HL-60 (cell line): Measurements from ENCODE around the gene BRME1.

Source experiments
- DNase-seq, 2 experiments: peaks; one replicate each; pipeline ENCODE4 v3.0.0-alpha.2; 2010 to 2020; ENCODE audit warnings: low read depth in 1 of 2, low spot score in 1 of 2
- H3K27ac ChIP-seq: fragments of 250-450 bp; sonication (Bioruptor Pico); replicated peaks from 2 replicates; pipeline ENCODE4 v1.5.1; 2020; ENCODE audit warnings: mild to moderate bottlenecking, moderate library complexity
- H3K27me3 ChIP-seq: fragments of 250-450 bp; sonication (Bioruptor Pico); 2 replicates; pipeline ENCODE4 v1.5.1; 2021; ENCODE audit warnings: mild to moderate bottlenecking, moderate library complexity; ENCODE audit not compliant: insufficient read depth, poor library complexity, severe bottlenecking
- H3K4me3 ChIP-seq: replicated peaks from 2 replicates; pipeline ENCODE4 v1.5.1; 2011; ENCODE audit warnings: mild to moderate bottlenecking, control low read depth, low read length; ENCODE audit not compliant: insufficient read depth
- GABPA ChIP-seq: IDR thresholded peaks from 2 replicates; pipeline ENCODE4 v1.6.1; 2012; ENCODE audit warnings: low read depth
- POLR2AphosphoS5 ChIP-seq: IDR thresholded peaks from 2 replicates; pipeline ENCODE4 v1.6.1; 2012; ENCODE audit warnings: low read depth
- REST ChIP-seq: IDR thresholded peaks from 2 replicates; pipeline ENCODE4 v1.6.1; 2012; ENCODE audit warnings: low read depth; ENCODE audit not compliant: insufficient replicate concordance
- SPI1 ChIP-seq: IDR thresholded peaks from 2 replicates; pipeline ENCODE4 v1.6.1; 2012; ENCODE audit warnings: low read depth, mild to moderate bottlenecking, borderline replicate concordance
- TF ChIP-seq, protein P1 (sequence below): IDR thresholded peaks from one replicate; pipeline ENCODE4 v1.5.1; 2011; ENCODE audit warnings: low read length, control low read depth, inconsistent platforms; ENCODE audit not compliant: insufficient read depth

The BRME1 gene

DNA sequence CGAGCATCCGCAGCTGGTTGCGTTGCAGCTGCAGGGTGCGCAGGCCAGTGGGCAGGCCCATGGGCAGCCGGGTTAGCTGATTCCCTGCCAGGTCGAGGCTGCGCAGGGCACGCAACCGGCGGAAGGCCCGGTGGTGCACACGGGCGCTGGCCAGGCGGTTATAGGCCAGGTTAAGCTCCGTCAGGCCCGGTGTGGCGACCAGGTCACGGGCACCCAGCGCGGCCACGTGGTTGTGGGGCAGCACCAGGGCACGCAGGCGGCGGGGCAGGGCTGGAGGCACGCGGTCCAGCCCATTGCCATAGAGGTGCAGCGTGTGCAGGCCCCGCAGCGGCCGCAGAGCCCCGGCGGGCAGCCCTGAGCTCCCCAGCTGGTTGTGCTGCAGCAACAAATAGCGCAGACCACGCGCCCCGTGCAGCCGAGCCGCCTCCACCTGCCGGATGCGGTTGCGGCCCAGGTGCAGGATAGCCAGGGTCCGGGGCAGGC lies 27.0 kb upstream of the BRME1 start:
- no peak overlapping the region for H3K27ac ChIP-seq

DNA sequence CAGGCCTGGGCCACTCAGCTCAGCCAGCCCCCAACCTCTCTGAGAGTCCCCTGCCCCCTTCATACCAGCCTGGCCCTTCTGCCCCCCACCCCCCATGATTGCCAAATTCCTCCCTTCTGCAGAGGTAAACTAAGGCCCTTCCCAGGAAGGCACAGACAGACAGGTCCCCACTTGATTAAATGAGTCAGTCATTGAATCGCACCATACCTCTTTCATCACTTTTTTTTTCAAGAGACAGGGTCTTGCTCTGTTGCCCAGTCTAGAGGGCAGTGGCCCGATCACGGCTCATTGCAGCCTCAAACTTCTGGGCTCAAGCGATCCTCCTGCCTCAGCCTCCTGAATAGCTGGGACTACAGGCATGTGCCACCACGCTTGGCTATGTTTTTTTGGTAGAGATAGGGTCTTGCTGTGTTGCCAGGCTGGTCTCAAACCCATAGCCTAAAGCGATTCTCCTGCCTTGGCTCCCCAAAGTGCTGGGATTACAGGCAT lies 26.3 kb upstream of the BRME1 start:
- H3K27me3 ChIP-seq = no peaks in the 10 kb centered on the region
- no peak overlapping the region for H3K27ac ChIP-seq
- DNase-seq = no peak
- TF ChIP-seq, protein P1, sequence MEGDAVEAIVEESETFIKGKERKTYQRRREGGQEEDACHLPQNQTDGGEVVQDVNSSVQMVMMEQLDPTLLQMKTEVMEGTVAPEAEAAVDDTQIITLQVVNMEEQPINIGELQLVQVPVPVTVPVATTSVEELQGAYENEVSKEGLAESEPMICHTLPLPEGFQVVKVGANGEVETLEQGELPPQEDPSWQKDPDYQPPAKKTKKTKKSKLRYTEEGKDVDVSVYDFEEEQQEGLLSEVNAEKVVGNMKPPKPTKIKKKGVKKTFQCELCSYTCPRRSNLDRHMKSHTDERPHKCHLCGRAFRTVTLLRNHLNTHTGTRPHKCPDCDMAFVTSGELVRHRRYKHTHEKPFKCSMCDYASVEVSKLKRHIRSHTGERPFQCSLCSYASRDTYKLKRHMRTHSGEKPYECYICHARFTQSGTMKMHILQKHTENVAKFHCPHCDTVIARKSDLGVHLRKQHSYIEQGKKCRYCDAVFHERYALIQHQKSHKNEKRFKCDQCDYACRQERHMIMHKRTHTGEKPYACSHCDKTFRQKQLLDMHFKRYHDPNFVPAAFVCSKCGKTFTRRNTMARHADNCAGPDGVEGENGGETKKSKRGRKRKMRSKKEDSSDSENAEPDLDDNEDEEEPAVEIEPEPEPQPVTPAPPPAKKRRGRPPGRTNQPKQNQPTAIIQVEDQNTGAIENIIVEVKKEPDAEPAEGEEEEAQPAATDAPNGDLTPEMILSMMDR = no peak
- TF ChIP-seq REST (no peak), SPI1 (no peak), POLR2AphosphoS5 (no peak), GABPA (no peak)
- no peak overlapping the region for H3K4me3 ChIP-seq

More for the DNA sequence above, 27.0 kb upstream of the BRME1 start:
- H3K4me3 ChIP-seq = no peak overlapping the region
- H3K27me3 ChIP-seq = no peaks in the 10 kb centered on the region
- DNase-seq = no peak
- TF ChIP-seq GABPA = no peak
- TF ChIP-seq, protein P1 = no peak

- H3K27me3 ChIP-seq = no peaks in the 10 kb centered on the region
- no peak for DNase-seq
- TF ChIP-seq GABPA (no peak), REST (no peak), SPI1 (no peak), POLR2AphosphoS5 (no peak; the same call in 1 of the 2 replicates)
- TF ChIP-seq, protein P1 = no peak
- H3K27ac ChIP-seq = no peak overlapping the region
- no peak overlapping the region for H3K4me3 ChIP-seq
Measured at GRCh38 chr19:13931391-13932148, 25.7 kb upstream of the BRME1 start.

DNA sequence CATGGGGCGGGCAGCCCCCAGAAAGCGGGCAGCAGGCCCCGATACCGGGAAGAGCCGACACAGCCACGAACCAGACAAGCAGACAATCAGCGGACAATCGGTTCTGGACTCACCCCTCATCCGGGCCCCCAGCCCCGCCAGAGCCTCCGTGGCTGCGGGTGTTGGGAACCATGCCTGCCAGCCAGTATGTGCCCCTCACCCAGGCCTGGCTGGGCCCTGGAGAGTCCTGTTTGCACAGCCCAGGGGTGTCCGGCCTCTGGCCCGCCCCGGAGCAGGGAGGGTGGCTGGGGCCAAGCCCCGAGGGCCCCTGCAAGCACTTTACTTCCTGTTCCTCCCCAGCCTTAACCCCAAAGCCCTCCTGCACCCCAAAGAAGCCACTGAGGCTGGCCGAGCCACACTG lies 24.5 kb upstream of the BRME1 start:
- H3K27ac ChIP-seq = no peak overlapping the region
- no peak for TF ChIP-seq GABPA
- TF ChIP-seq, protein P1 = no peak
- TF ChIP-seq SPI1 = no peak
- TF ChIP-seq REST = no peak
- TF ChIP-seq POLR2AphosphoS5 = no peak
- no peak for DNase-seq
- no peaks in the 10 kb centered on the region for H3K27me3 ChIP-seq
- no peak overlapping the region for H3K4me3 ChIP-seq
